HG02798 (cell line): Measurements from ENCODE around the gene GHRH.

Experiments used
- ATAC-seq: cut with Tn5 transposase; IDR thresholded peaks from one replicate; pipeline ENCODE4 v1.9.1; 2021; ENCODE audit warnings: mild to moderate bottlenecking; ENCODE audit not compliant: unreplicated experiment, poor library complexity

GHRH gene

GRCh38 chr20:37243076-37243936 is 18.3 kb downstream of the GHRH start:
- ATAC-seq = no peak

- no peak for ATAC-seq
Observed at GRCh38 chr20:37242503-37242902, 19.1 kb downstream of the GHRH start.

- no peak for ATAC-seq
Observed at GRCh38 chr20:37240337-37241067, 21.1 kb downstream of the GHRH start.

GRCh38 chr20:37238935-37239451 is 22.6 kb downstream of the GHRH start:
- ATAC-seq = no peak

GRCh38 chr20:37238426-37238825 is 23.2 kb downstream of the GHRH start:
- ATAC-seq = no peak

- no peak for ATAC-seq
Observed at GRCh38 chr20:37237656-37238055, 24.0 kb downstream of the GHRH start.

- ATAC-seq = no peak
Observed at GRCh38 chr20:37236462-37236861, 25.2 kb downstream of the GHRH start.

GRCh38 chr20:37235065-37235464 is 26.5 kb downstream of the GHRH start:
- ATAC-seq = no peak

GRCh38 chr20:37234254-37234581 is 27.4 kb downstream of the GHRH start:
- no peak for ATAC-seq

GRCh38 chr20:37233548-37234253 is 27.9 kb downstream of the GHRH start:
- no peak for ATAC-seq

GRCh38 chr20:37231947-37232630 is 29.5 kb downstream of the GHRH start:
- ATAC-seq = no peak

- no peak for ATAC-seq
Observed at GRCh38 chr20:37230200-37230599, 31.4 kb downstream of the GHRH start.

- ATAC-seq = no peak
Observed at GRCh38 chr20:37229357-37229756, 32.3 kb downstream of the GHRH start.

GRCh38 chr20:37228656-37229055 is 33.0 kb downstream of the GHRH start:
- ATAC-seq = no peak

GRCh38 chr20:37228082-37228481 is 33.5 kb downstream of the GHRH start:
- no peak for ATAC-seq

GRCh38 chr20:37226889-37227288 is 34.7 kb downstream of the GHRH start:
- ATAC-seq = no peak

- ATAC-seq = no peak
Observed at GRCh38 chr20:37225146-37225545, 36.5 kb downstream of the GHRH start.

- ATAC-seq = no peak
Observed at GRCh38 chr20:37223053-37223452, 38.6 kb downstream of the GHRH start.

- no peak for ATAC-seq
Observed at GRCh38 chr20:37222086-37222485, 39.5 kb downstream of the GHRH start.

GRCh38 chr20:37220731-37221130 is 40.9 kb downstream of the GHRH start:
- ATAC-seq = no peak
